ENCODE measurements around the gene ZDHHC20. TPM values are rescaled to one million over a fixed set of nuclear protein-coding genes. Genes with fewer than 3 reads are reported as not detected.

Gene ZDHHC20
- 171 TPM for total RNA-seq

- Histone ChIP-seq H3K27me3 (ENCODE audit: insufficient read depth, low read length) (no peaks in the 10 kb centered on the region), H3K9me3 (ENCODE audit: low read depth, low read length) (no peaks in the 10 kb centered on the region), H3K4me3 (ENCODE audit: low read length) (peak within 1 kb of the TSS; percentile 99), H3K4me1 (ENCODE audit: insufficient read depth, low read length) (peaks cover 35% of the 10 kb centered on the region)
These were observed at the start of gene ZDHHC20 for GRCh38 chr13:21458813-21459701. Gene ZDHHC20, minus strand, starts transcription at chr13:21459303. Its CDS starts 132 bp downstream, at chr13:21459171.

GRCh38 chr13:21504379-21504778 is 45.3 kb upstream of the ZDHHC20 start:
- Histone ChIP-seq H3K4me1 (ENCODE audit: insufficient read depth, low read length) (no peaks in the 10 kb centered on the region), H3K27me3 (ENCODE audit: insufficient read depth, low read length) (no peaks in the 10 kb centered on the region), H3K4me3 (ENCODE audit: low read length) (no peak overlapping the region), H3K9me3 (ENCODE audit: low read depth, low read length) (no peaks in the 10 kb centered on the region)

GRCh38 chr13:21501686-21502085 is 42.6 kb upstream of the ZDHHC20 start:
- H3K9me3 ChIP-seq (ENCODE audit: low read depth, low read length): no peaks in the 10 kb centered on the region
- no peak overlapping the region for H3K4me3 ChIP-seq (ENCODE audit: low read length)
- no peaks in the 10 kb centered on the region for H3K27me3 ChIP-seq (ENCODE audit: insufficient read depth, low read length)
- H3K4me1 ChIP-seq (ENCODE audit: insufficient read depth, low read length): no peaks in the 10 kb centered on the region

GRCh38 chr13:21486322-21486721 is 27.2 kb upstream of the ZDHHC20 start:
- Histone ChIP-seq H3K4me3 (ENCODE audit: low read length) (no peak overlapping the region), H3K4me1 (ENCODE audit: insufficient read depth, low read length) (no peaks in the 10 kb centered on the region), H3K9me3 (ENCODE audit: low read depth, low read length) (peaks cover 18% of the 10 kb centered on the region), H3K27me3 (ENCODE audit: insufficient read depth, low read length) (no peaks in the 10 kb centered on the region)

GRCh38 chr13:21483748-21484147 is 24.6 kb upstream of the ZDHHC20 start:
- H3K4me1 ChIP-seq (ENCODE audit: insufficient read depth, low read length): peaks cover 3% of the 10 kb centered on the region
- peaks cover 18% of the 10 kb centered on the region for H3K9me3 ChIP-seq (ENCODE audit: low read depth, low read length)
- no peaks in the 10 kb centered on the region for H3K27me3 ChIP-seq (ENCODE audit: insufficient read depth, low read length)
- no peak overlapping the region for H3K4me3 ChIP-seq (ENCODE audit: low read length)

- Histone ChIP-seq H3K27me3 (ENCODE audit: insufficient read depth, low read length) (no peaks in the 10 kb centered on the region), H3K4me1 (ENCODE audit: insufficient read depth, low read length) (peaks cover 7% of the 10 kb centered on the region), H3K9me3 (ENCODE audit: low read depth, low read length) (peaks cover 4% of the 10 kb centered on the region), H3K4me3 (ENCODE audit: low read length) (no peak overlapping the region)
These were observed 22.3 kb upstream of the ZDHHC20 start for GRCh38 chr13:21481359-21481758.

- H3K27me3 ChIP-seq (ENCODE audit: insufficient read depth, low read length): no peaks in the 10 kb centered on the region
- no peak overlapping the region for H3K4me3 ChIP-seq (ENCODE audit: low read length)
- no peaks in the 10 kb centered on the region for H3K9me3 ChIP-seq (ENCODE audit: low read depth, low read length)
- peaks cover 7% of the 10 kb centered on the region for H3K4me1 ChIP-seq (ENCODE audit: insufficient read depth, low read length)
These were observed 20.0 kb upstream of the ZDHHC20 start for GRCh38 chr13:21478881-21479808.

GRCh38 chr13:21476893-21477472 is 17.9 kb upstream of the ZDHHC20 start:
- Histone ChIP-seq H3K4me3 (ENCODE audit: low read length) (peak overlapping the region; percentile 24), H3K27me3 (ENCODE audit: insufficient read depth, low read length) (no peaks in the 10 kb centered on the region)

GRCh38 chr13:21475115-21475514 is 16.0 kb upstream of the ZDHHC20 start:
- Histone ChIP-seq H3K27me3 (ENCODE audit: insufficient read depth, low read length) (no peaks in the 10 kb centered on the region), H3K9me3 (ENCODE audit: low read depth, low read length) (no peaks in the 10 kb centered on the region), H3K4me3 (ENCODE audit: low read length) (no peak overlapping the region), H3K4me1 (ENCODE audit: insufficient read depth, low read length) (peaks cover 7% of the 10 kb centered on the region)

More at GRCh38 chr13:21476893-21477472, 17.9 kb upstream of the ZDHHC20 start:
- Histone ChIP-seq H3K4me1 (ENCODE audit: insufficient read depth, low read length) (peaks cover 7% of the 10 kb centered on the region), H3K9me3 (ENCODE audit: low read depth, low read length) (no peaks in the 10 kb centered on the region)

GRCh38 chr13:21470785-21471184 is 11.7 kb upstream of the ZDHHC20 start:
- Histone ChIP-seq H3K4me1 (ENCODE audit: insufficient read depth, low read length) (no peaks in the 10 kb centered on the region), H3K4me3 (ENCODE audit: low read length) (no peak overlapping the region), H3K27me3 (ENCODE audit: insufficient read depth, low read length) (no peaks in the 10 kb centered on the region), H3K9me3 (ENCODE audit: low read depth, low read length) (no peaks in the 10 kb centered on the region)

- no peaks in the 10 kb centered on the region for H3K9me3 ChIP-seq (ENCODE audit: low read depth, low read length)
- H3K4me3 ChIP-seq (ENCODE audit: low read length): no peak overlapping the region
- H3K27me3 ChIP-seq (ENCODE audit: insufficient read depth, low read length): no peaks in the 10 kb centered on the region
- H3K4me1 ChIP-seq (ENCODE audit: insufficient read depth, low read length): no peaks in the 10 kb centered on the region
These were observed 7.4 kb upstream of the ZDHHC20 start for GRCh38 chr13:21466527-21466926.

GRCh38 chr13:21465710-21466160 is 6.6 kb upstream of the ZDHHC20 start:
- Histone ChIP-seq H3K27me3 (ENCODE audit: insufficient read depth, low read length) (no peaks in the 10 kb centered on the region), H3K9me3 (ENCODE audit: low read depth, low read length) (no peaks in the 10 kb centered on the region), H3K4me1 (ENCODE audit: insufficient read depth, low read length) (no peaks in the 10 kb centered on the region), H3K4me3 (ENCODE audit: low read length) (no peak overlapping the region)

GRCh38 chr13:21463424-21463823 is 4.3 kb upstream of the ZDHHC20 start:
- Histone ChIP-seq H3K27me3 (ENCODE audit: insufficient read depth, low read length) (no peaks in the 10 kb centered on the region), H3K4me3 (ENCODE audit: low read length) (no peak overlapping the region), H3K4me1 (ENCODE audit: insufficient read depth, low read length) (peaks cover under 1% of the 10 kb centered on the region), H3K9me3 (ENCODE audit: low read depth, low read length) (no peaks in the 10 kb centered on the region)

GRCh38 chr13:21461131-21461530 is 2.0 kb upstream of the ZDHHC20 start:
- peaks cover 18% of the 10 kb centered on the region for H3K4me1 ChIP-seq (ENCODE audit: insufficient read depth, low read length)
- H3K27me3 ChIP-seq (ENCODE audit: insufficient read depth, low read length): no peaks in the 10 kb centered on the region
- no peaks in the 10 kb centered on the region for H3K9me3 ChIP-seq (ENCODE audit: low read depth, low read length)
- H3K4me3 ChIP-seq (ENCODE audit: low read length): no peak overlapping the region

- H3K4me1 ChIP-seq (ENCODE audit: insufficient read depth, low read length): peaks cover 41% of the 10 kb centered on the region
- no peaks in the 10 kb centered on the region for H3K27me3 ChIP-seq (ENCODE audit: insufficient read depth, low read length)
- peak overlapping the region; percentile 99 for H3K4me3 ChIP-seq (ENCODE audit: low read length)
- no peaks in the 10 kb centered on the region for H3K9me3 ChIP-seq (ENCODE audit: low read depth, low read length)
These were observed 671 bp downstream of the ZDHHC20 start for GRCh38 chr13:21458451-21458812.

All from mononuclear cell (primary cell).